WTC11 (cell line): ENCODE data around the gene GTSE1. TPM values are rescaled to one million over a fixed set of nuclear protein-coding genes. Genes with fewer than 3 reads are reported as not detected.

Source experiments
- ATAC-seq: fragments of 200-7000 bp; cut with Tn5 transposase; 2 replicates; pipeline ENCODE4 v1.10.0; 2021; ENCODE audit warnings: mild to moderate bottlenecking, moderate library complexity
- CTCF ChIA-PET: fragments of 300-600 bp; sonication (Branson Sonifier 250); formaldehyde crosslinking; loops from one replicate; lab custom pipeline; 2021; ENCODE audit warnings: antibody characterized with exemption; lab: Charles Lee
- POLR2A ChIA-PET: fragments of 350-600 bp; sonication (Branson Sonifier 250); formaldehyde crosslinking; loops from one replicate; lab custom pipeline; 2021; ENCODE audit warnings: antibody characterized with exemption; lab: Charles Lee
- DNase-seq: peaks from one replicate; pipeline ENCODE4 v3.0.0; 2021; ENCODE audit warnings: low spot score
- H3K27ac Mint-ChIP-seq: 2 replicates; pipeline ENCODE4 v1.8.0; 2021; ENCODE audit warnings: mixed read lengths
- H3K27me3 Mint-ChIP-seq: 2 replicates; pipeline ENCODE4 v1.8.0; 2021; ENCODE audit warnings: low read depth, mild to moderate bottlenecking, moderate library complexity, mixed read lengths
- H3K36me3 Mint-ChIP-seq: 2 replicates; pipeline ENCODE4 v1.8.0; 2021; ENCODE audit warnings: mixed read lengths
- H3K4me1 Mint-ChIP-seq: 2 replicates; pipeline ENCODE4 v1.8.0; 2022; ENCODE audit warnings: mixed read lengths
- H3K4me3 Mint-ChIP-seq: 2 replicates; pipeline ENCODE4 v1.8.0; 2021; ENCODE audit warnings: mild to moderate bottlenecking, moderate library complexity, mixed read lengths
- H3K9me3 Mint-ChIP-seq: 2 replicates; pipeline ENCODE4 v1.8.0; 2021; ENCODE audit warnings: mixed read lengths
- ESRRA ChIP-seq: sonication (generic); formaldehyde crosslinking; IDR thresholded peaks from 2 replicates; pipeline ENCODE4 v1.8.1; 2022; ENCODE audit warnings: mild to moderate bottlenecking, missing genetic modification reagents, borderline replicate concordance
- ETV6 ChIP-seq: sonication (generic); formaldehyde crosslinking; IDR thresholded peaks from 2 replicates; pipeline ENCODE4 v1.8.1; 2022; ENCODE audit warnings: mild to moderate bottlenecking, missing genetic modification reagents
- HMGA2 ChIP-seq: fragments of 250-450 bp; sonication (Bioruptor Pico); IDR thresholded peaks from 2 replicates; pipeline ENCODE4 v1.4.0; 2021; ENCODE audit warnings: mild to moderate bottlenecking, moderate library complexity
- NFATC4 ChIP-seq: fragments of 250-450 bp; sonication (Bioruptor Pico); IDR thresholded peaks from 2 replicates; pipeline ENCODE4 v1.9.0; 2021; ENCODE audit warnings: mild to moderate bottlenecking
- NFE2L1 ChIP-seq: sonication (generic); formaldehyde crosslinking; IDR thresholded peaks from 2 replicates; pipeline ENCODE4 v1.8.1; 2023; ENCODE audit warnings: missing genetic modification reagents
- SMAD3 ChIP-seq: sonication (generic); formaldehyde crosslinking; IDR thresholded peaks from 2 replicates; pipeline ENCODE4 v1.8.0; 2022; ENCODE audit warnings: missing genetic modification reagents, mild to moderate bottlenecking, borderline replicate concordance
- SOX15 ChIP-seq: fragments of 250-450 bp; sonication (Bioruptor Pico); IDR thresholded peaks from 2 replicates; pipeline ENCODE4 v1.9.0; 2021; ENCODE audit warnings: mild to moderate bottlenecking
- SP1 ChIP-seq: sonication (generic); formaldehyde crosslinking; conservative IDR thresholded peaks from 2 replicates; pipeline ENCODE4 v1.8.1; 2022; ENCODE audit warnings: missing genetic modification reagents
- TCF7 ChIP-seq: sonication (generic); formaldehyde crosslinking; IDR thresholded peaks from 2 replicates; pipeline ENCODE4 v1.8.0; 2022; ENCODE audit warnings: mild to moderate bottlenecking, low read depth, missing genetic modification reagents, moderate library complexity
- TEAD1 ChIP-seq: sonication (generic); formaldehyde crosslinking; IDR thresholded peaks from 2 replicates; pipeline ENCODE4 v1.8.0; 2022; ENCODE audit warnings: mild to moderate bottlenecking, missing genetic modification reagents
- ZNF263 ChIP-seq: sonication (generic); formaldehyde crosslinking; IDR thresholded peaks from 2 replicates; pipeline ENCODE4 v1.8.1; 2022; ENCODE audit warnings: low read depth, mild to moderate bottlenecking, moderate library complexity, missing genetic modification reagents
- ZNF671 ChIP-seq: fragments of 250-450 bp; sonication (Bioruptor Pico); IDR thresholded peaks from 2 replicates; pipeline ENCODE4 v1.8.0; 2021; ENCODE audit warnings: mild to moderate bottlenecking
- total RNA-seq: library from RNA; stranded (reverse); gene quantifications from 3 replicates; pipeline ENCODE4 v1.2.3, GENCODE V29; 2021
- TF ChIP-seq, protein P1 (sequence below): fragments of 250-450 bp; sonication (Bioruptor Pico); IDR thresholded peaks from 2 replicates; pipeline ENCODE4 v2.1.2; 2022; ENCODE audit warnings: mild to moderate bottlenecking, moderate library complexity
- TF ChIP-seq, protein P2 (sequence below): sonication (generic); formaldehyde crosslinking; IDR thresholded peaks from 2 replicates; pipeline ENCODE4 v1.8.0; 2022; ENCODE audit warnings: mild to moderate bottlenecking, missing genetic modification reagents
- TF ChIP-seq, protein P3 (sequence below): sonication (generic); formaldehyde crosslinking; IDR thresholded peaks from 2 replicates; pipeline ENCODE4 v1.8.1; 2023; ENCODE audit warnings: mild to moderate bottlenecking, moderate library complexity, missing genetic modification reagents
- TF ChIP-seq, protein P4 (sequence below): fragments of 250-450 bp; sonication (Bioruptor Pico); IDR thresholded peaks from 2 replicates; pipeline ENCODE4 v1.9.0; 2021; ENCODE audit warnings: moderate library complexity, mild to moderate bottlenecking, inconsistent platforms, borderline replicate concordance
- TF ChIP-seq, protein P5 (sequence below): sonication (generic); formaldehyde crosslinking; IDR thresholded peaks from 2 replicates; pipeline ENCODE4 v1.8.1; 2022; ENCODE audit warnings: mild to moderate bottlenecking, moderate library complexity, missing genetic modification reagents
- TF ChIP-seq, protein P6 (sequence below): sonication (generic); formaldehyde crosslinking; IDR thresholded peaks from 2 replicates; pipeline ENCODE4 v1.8.0; 2022; ENCODE audit warnings: missing genetic modification reagents
- TF ChIP-seq, protein P7 (sequence below): sonication (generic); formaldehyde crosslinking; IDR thresholded peaks from 2 replicates; pipeline ENCODE4 v1.8.1; 2023; ENCODE audit warnings: mild to moderate bottlenecking, missing genetic modification reagents

The GTSE1 gene
- total RNA-seq, 1 experiment from 2014 or later = 56.1 TPM

DNA sequence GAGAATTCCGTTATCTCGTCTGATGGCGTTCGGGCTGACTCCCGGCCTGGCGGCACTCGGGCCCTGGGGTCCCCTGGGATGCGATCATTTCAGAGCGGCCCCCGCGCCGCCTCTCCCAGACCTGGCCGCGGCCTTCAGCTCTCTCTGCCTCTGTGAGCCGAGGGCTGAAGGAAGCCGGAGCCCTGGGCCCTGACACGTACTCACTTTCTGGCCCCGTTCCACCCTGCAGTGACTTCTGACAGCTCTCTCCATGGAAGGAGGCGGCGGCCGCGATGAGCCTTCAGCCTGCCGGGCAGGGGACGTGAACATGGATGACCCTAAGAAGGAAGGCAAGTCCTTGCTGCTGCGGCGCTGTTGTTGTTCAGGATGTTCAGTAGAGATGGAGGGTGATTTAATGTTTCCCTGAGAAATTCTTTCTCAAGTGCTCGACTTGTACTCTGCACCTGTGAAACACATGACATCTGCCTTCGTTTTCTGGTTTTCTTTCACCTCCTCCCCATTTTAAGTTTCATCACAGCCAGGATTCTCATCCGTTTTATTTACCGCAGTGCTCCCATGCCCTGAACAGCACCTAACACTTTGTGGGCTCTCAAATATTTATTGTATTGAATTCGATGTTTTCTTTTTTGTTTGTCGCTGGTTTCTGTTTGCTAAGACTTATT, 612 bp downstream of the GTSE1 start:
- POLR2A ChIA-PET = interaction anchor here (1.4 kb wide), 1 partner anchor 30 kb away, joined by 8 read pairs; the partner anchor contains the start of gene TTC38
- Mint-ChIP-seq H3K36me3 (peaks cover 32% of the 10 kb centered on the region), H3K4me3 (peak overlapping the region; percentile 92), H3K27me3 (no peaks in the 10 kb centered on the region; the same call in 1 of the 2 replicates), H3K9me3 (no peaks in the 10 kb centered on the region), H3K27ac (peak overlapping the region; percentile 12), H3K4me1 (peaks cover 27% of the 10 kb centered on the region)
- TF ChIP-seq, protein P1, sequence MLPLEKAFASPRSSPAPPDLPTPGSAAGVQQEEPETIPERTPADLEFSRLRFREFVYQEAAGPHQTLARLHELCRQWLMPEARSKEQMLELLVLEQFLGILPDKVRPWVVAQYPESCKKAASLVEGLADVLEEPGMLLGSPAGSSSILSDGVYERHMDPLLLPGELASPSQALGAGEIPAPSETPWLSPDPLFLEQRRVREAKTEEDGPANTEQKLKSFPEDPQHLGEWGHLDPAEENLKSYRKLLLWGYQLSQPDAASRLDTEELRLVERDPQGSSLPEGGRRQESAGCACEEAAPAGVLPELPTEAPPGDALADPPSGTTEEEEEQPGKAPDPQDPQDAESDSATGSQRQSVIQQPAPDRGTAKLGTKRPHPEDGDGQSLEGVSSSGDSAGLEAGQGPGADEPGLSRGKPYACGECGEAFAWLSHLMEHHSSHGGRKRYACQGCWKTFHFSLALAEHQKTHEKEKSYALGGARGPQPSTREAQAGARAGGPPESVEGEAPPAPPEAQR (CRISPR knock-in tag) = no peak
- TF ChIP-seq ETV6 (0 out of 2 replicates have a peak, but pooled peaks have one; percentile 3), HMGA2 (no peak), SOX15 (CRISPR knock-in tag) (no peak), ZNF671 (CRISPR knock-in tag) (no peak), SP1 (CRISPR knock-in tag) (no peak), TCF7 (CRISPR knock-in tag) (no peak), NFE2L1 (no peak)
- TF ChIP-seq, protein P2, sequence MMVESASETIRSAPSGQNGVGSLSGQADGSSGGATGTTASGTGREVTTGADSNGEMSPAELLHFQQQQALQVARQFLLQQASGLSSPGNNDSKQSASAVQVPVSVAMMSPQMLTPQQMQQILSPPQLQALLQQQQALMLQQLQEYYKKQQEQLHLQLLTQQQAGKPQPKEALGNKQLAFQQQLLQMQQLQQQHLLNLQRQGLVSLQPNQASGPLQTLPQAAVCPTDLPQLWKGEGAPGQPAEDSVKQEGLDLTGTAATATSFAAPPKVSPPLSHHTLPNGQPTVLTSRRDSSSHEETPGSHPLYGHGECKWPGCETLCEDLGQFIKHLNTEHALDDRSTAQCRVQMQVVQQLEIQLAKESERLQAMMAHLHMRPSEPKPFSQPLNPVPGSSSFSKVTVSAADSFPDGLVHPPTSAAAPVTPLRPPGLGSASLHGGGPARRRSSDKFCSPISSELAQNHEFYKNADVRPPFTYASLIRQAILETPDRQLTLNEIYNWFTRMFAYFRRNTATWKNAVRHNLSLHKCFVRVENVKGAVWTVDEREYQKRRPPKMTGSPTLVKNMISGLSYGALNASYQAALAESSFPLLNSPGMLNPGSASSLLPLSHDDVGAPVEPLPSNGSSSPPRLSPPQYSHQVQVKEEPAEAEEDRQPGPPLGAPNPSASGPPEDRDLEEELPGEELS = 0 out of 2 replicates have a peak, but pooled peaks have one; percentile 0
- TF ChIP-seq, protein P3, sequence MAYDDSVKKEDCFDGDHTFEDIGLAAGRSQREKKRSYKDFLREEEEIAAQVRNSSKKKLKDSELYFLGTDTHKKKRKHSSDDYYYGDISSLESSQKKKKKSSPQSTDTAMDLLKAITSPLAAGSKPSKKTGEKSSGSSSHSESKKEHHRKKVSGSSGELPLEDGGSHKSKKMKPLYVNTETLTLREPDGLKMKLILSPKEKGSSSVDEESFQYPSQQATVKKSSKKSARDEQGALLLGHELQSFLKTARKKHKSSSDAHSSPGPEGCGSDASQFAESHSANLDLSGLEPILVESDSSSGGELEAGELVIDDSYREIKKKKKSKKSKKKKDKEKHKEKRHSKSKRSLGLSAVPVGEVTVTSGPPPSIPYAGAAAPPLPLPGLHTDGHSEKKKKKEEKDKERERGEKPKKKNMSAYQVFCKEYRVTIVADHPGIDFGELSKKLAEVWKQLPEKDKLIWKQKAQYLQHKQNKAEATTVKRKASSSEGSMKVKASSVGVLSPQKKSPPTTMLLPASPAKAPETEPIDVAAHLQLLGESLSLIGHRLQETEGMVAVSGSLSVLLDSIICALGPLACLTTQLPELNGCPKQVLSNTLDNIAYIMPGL (CRISPR knock-in tag) = 0 out of 2 replicates have a peak, but pooled peaks have one; percentile 28
- CTCF ChIA-PET = interaction anchor here (1.1 to 3.1 kb wide), 7 partner anchors 16 to 291 kb away, joined by 3 to 12 read pairs (median 4); partner anchors contain the start of gene TTC38
- peak; percentile 9 for ATAC-seq
- peak; percentile 45 for DNase-seq

DNA sequence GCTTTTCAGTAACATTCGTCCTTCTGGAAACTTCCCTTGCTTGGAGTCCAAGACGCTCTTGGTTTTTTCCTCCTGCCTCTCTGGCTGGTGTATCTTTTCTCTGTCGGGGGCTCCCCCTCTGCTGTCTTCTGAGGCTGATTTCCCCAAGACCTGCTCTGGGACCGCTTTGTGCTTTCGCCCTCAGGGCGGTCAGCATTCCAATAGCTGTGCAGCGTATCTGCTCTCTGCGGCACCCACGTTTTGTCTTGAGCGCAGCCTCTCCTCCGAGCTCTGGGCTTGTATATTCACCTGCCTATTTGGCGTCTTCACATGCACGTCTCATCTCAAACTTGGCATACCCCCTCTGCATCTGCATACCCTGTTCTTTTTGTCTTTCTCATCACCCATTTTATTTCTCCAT, 2.4 kb downstream of the GTSE1 start:
- no peaks in the 10 kb centered on the region; the same call in 1 of the 2 replicates for H3K27me3 Mint-ChIP-seq
- DNase-seq = no peak
- CTCF ChIA-PET = no interaction called here
- H3K4me1 Mint-ChIP-seq = peaks cover 27% of the 10 kb centered on the region
- peak overlapping the region; percentile 77 for H3K27ac Mint-ChIP-seq
- peak overlapping the region; percentile 92 for H3K4me3 Mint-ChIP-seq
- no peak for ATAC-seq
- no peaks in the 10 kb centered on the region for H3K9me3 Mint-ChIP-seq
- POLR2A ChIA-PET = no interaction called here
- peaks cover 32% of the 10 kb centered on the region for H3K36me3 Mint-ChIP-seq
- TF ChIP-seq NFATC4 = no peak

DNA sequence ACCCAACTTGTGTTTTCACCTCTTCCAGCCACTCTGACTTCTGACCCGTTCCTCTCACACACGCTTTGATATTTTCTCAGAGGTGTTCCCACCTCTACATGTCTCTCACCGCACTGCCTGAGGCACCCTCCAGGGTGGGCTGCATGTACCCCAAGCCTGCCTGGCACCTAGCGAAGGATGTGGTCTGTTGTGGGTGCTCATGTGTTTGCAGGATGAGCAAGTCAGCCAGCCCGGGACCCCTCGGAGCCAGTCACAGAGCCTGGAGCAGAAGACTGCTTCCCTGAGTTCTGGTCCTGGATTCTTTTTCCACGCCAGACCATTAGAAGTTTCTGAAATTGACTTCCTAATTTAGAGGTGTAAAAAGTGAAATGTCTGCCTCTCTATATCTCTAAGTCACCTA, 3.8 kb downstream of the GTSE1 start:
- Mint-ChIP-seq H3K4me1 (peaks cover 21% of the 10 kb centered on the region), H3K27me3 (no peaks in the 10 kb centered on the region), H3K36me3 (peaks cover 38% of the 10 kb centered on the region), H3K4me3 (no peak overlapping the region), H3K27ac (peak overlapping the region; percentile 50; the same call in 1 of the 2 replicates), H3K9me3 (no peaks in the 10 kb centered on the region)
- POLR2A ChIA-PET = no interaction called here
- no peak for ATAC-seq
- no peak for DNase-seq
- CTCF ChIA-PET = no interaction called here
- TF ChIP-seq, protein P4, sequence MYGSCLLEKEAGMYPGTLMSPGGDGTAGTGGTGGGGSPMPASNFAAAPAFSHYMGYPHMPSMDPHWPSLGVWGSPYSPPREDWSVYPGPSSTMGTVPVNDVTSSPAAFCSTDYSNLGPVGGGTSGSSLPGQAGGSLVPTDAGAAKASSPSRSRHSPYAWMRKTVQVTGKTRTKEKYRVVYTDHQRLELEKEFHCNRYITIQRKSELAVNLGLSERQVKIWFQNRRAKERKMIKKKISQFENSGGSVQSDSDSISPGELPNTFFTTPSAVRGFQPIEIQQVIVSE (CRISPR knock-in tag) = no peak
- TF ChIP-seq ZNF263 (CRISPR knock-in tag) (no peak), SMAD3 (no peak), ESRRA (CRISPR knock-in tag) (no peak), TEAD1 (CRISPR knock-in tag) (no peak)
- TF ChIP-seq, protein P5, sequence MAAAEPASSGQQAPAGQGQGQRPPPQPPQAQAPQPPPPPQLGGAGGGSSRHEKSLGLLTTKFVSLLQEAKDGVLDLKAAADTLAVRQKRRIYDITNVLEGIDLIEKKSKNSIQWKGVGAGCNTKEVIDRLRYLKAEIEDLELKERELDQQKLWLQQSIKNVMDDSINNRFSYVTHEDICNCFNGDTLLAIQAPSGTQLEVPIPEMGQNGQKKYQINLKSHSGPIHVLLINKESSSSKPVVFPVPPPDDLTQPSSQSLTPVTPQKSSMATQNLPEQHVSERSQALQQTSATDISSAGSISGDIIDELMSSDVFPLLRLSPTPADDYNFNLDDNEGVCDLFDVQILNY (CRISPR knock-in tag) = no peak
- TF ChIP-seq, protein P6, sequence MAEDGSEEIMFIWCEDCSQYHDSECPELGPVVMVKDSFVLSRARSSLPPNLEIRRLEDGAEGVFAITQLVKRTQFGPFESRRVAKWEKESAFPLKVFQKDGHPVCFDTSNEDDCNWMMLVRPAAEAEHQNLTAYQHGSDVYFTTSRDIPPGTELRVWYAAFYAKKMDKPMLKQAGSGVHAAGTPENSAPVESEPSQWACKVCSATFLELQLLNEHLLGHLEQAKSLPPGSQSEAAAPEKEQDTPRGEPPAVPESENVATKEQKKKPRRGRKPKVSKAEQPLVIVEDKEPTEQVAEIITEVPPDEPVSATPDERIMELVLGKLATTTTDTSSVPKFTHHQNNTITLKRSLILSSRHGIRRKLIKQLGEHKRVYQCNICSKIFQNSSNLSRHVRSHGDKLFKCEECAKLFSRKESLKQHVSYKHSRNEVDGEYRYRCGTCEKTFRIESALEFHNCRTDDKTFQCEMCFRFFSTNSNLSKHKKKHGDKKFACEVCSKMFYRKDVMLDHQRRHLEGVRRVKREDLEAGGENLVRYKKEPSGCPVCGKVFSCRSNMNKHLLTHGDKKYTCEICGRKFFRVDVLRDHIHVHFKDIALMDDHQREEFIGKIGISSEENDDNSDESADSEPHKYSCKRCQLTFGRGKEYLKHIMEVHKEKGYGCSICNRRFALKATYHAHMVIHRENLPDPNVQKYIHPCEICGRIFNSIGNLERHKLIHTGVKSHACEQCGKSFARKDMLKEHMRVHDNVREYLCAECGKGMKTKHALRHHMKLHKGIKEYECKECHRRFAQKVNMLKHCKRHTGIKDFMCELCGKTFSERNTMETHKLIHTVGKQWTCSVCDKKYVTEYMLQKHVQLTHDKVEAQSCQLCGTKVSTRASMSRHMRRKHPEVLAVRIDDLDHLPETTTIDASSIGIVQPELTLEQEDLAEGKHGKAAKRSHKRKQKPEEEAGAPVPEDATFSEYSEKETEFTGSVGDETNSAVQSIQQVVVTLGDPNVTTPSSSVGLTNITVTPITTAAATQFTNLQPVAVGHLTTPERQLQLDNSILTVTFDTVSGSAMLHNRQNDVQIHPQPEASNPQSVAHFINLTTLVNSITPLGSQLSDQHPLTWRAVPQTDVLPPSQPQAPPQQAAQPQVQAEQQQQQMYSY (CRISPR knock-in tag) = no peak
- TF ChIP-seq, protein P7, sequence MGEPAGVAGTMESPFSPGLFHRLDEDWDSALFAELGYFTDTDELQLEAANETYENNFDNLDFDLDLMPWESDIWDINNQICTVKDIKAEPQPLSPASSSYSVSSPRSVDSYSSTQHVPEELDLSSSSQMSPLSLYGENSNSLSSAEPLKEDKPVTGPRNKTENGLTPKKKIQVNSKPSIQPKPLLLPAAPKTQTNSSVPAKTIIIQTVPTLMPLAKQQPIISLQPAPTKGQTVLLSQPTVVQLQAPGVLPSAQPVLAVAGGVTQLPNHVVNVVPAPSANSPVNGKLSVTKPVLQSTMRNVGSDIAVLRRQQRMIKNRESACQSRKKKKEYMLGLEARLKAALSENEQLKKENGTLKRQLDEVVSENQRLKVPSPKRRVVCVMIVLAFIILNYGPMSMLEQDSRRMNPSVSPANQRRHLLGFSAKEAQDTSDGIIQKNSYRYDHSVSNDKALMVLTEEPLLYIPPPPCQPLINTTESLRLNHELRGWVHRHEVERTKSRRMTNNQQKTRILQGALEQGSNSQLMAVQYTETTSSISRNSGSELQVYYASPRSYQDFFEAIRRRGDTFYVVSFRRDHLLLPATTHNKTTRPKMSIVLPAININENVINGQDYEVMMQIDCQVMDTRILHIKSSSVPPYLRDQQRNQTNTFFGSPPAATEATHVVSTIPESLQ (CRISPR knock-in tag) = no peak
